K562 (cell line): ENCODE results near the gene MMP23B.

Experiments
- ATF1 ChIP-seq, 2 experiments: fragments of 450-650 bp in 1 of 2; IDR thresholded peaks; 2 replicates each; pipeline ENCODE4 v1.6.1; 2016; ENCODE audit warnings: missing compliant biosample characterization in 1 of 2, missing genetic modification characterization in 1 of 2
- BRF1 ChIP-seq: IDR thresholded peaks from 3 replicates; pipeline ENCODE4 v1.6.1; 2011; ENCODE audit warnings: borderline replicate concordance, mild to moderate bottlenecking; ENCODE audit not compliant: insufficient read length; ENCODE audit errors: extremely low read depth
- GTF2F1 ChIP-seq: IDR thresholded peaks from 2 replicates; pipeline ENCODE4 v1.6.1; 2011; ENCODE audit warnings: low read depth, low read length, improper control_type of control experiment
- POLR2AphosphoS5 ChIP-seq: IDR thresholded peaks from 2 replicates; pipeline ENCODE4 v1.6.1; 2011; ENCODE audit warnings: mild to moderate bottlenecking, low read depth, low read length, moderate library complexity; ENCODE audit not compliant: control insufficient read depth, insufficient read depth
- RAD21 ChIP-seq, 2 experiments: fragments of 250-450 bp in 1 of 2; fragments of 450-650 bp in 1 of 2; sonication (Bioruptor Pico) in 1 of 2; formaldehyde crosslinking in 1 of 2; IDR thresholded peaks in 1 of 2; conservative IDR thresholded peaks in 1 of 2; 2 replicates each; pipeline versions ENCODE4 v1.4.0 to v1.8.0; 2020 to 2022; ENCODE audit warnings: mild to moderate bottlenecking in 2 of 2, moderate library complexity in 1 of 2
- TF ChIP-seq, protein P1 (sequence below): IDR thresholded peaks from 2 replicates; pipeline ENCODE4 v1.6.1; 2012; ENCODE audit warnings: low read depth, low read length, improper control_type of control experiment, borderline replicate concordance
- TF ChIP-seq, protein P2 (sequence below): fragments of 450-650 bp; IDR thresholded peaks from 2 replicates; pipeline ENCODE4 v1.6.1; 2018; ENCODE audit warnings: mild to moderate bottlenecking, low read depth; ENCODE audit not compliant: partially characterized antibody

- TF ChIP-seq ATF1 (CRISPR knock-in tag; IDR thresholded peaks at IDR 0.05), result no peak
- no peak for TF ChIP-seq ATF1 (tag; IDR thresholded peaks at IDR 0.05)
- TF ChIP-seq, protein P1, sequence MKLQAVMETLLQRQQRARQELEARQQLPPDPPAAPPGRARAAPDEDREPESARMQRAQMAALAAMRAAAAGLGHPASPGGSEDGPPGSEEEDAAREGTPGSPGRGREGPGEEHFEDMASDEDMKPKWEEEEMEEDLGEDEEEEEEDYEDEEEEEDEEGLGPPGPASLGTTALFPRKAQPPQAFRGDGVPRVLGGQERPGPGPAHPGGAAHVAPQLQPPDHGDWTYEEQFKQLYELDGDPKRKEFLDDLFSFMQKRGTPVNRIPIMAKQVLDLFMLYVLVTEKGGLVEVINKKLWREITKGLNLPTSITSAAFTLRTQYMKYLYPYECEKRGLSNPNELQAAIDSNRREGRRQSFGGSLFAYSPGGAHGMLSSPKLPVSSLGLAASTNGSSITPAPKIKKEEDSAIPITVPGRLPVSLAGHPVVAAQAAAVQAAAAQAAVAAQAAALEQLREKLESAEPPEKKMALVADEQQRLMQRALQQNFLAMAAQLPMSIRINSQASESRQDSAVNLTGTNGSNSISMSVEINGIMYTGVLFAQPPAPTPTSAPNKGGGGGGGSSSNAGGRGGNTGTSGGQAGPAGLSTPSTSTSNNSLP, result no peak
- TF ChIP-seq POLR2AphosphoS5, result no peak
- TF ChIP-seq, protein P2, sequence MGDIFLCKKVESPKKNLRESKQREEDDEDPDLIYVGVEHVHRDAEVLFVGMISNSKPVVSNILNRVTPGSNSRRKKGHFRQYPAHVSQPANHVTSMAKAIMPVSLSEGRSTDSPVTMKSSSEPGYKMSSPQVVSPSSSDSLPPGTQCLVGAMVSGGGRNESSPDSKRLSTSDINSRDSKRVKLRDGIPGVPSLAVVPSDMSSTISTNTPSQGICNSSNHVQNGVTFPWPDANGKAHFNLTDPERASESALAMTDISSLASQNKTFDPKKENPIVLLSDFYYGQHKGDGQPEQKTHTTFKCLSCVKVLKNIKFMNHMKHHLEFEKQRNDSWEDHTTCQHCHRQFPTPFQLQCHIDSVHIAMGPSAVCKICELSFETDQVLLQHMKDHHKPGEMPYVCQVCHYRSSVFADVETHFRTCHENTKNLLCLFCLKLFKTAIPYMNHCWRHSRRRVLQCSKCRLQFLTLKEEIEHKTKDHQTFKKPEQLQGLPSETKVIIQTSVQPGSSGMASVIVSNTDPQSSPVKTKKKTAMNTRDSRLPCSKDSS, result no peak
- no peak for TF ChIP-seq BRF1
- no peak for TF ChIP-seq GTF2F1
- TF ChIP-seq RAD21 (CRISPR knock-in tag; conservative IDR thresholded peaks at IDR 0.05 in 1 of 2, IDR thresholded peaks at IDR 0.05 in 1 of 2), result no peak
Observed at GRCh38 chr1:1596493-1597274, 35.3 kb upstream of the MMP23B start.
